ENCODE data around the gene ASCL5.

DNA sequence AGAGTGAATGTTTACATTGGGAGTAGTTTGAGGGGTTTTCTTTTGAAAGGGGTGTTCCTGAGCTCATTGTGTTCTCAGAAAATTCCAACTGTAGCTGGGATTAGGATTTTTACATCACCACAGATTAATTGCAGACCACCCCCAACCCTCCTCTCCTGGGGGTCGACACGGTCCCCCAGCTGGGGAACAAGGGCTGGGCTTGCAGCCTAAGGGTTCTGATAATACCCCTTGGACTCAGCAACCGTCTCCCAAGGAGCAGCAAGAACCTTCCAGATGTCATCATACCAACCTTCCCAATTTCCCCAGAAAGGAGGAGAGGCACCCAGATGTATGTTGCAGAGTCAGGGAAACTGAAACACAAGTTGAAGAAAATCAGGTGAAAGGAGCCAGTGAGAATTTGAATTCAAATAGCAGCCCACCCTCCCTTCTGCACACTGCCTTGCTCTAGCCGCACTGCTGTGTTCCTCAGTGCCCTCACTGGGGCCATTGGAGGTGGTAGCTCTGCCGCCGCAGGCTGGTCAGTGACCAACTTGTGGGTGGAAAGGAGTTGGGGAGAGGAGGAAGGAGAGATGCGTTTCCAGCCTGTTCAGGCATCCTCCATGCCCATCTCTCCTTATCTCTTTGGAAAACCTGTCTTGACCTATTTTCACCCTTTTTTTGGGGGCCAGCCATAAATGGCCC, 49.0 kb upstream of the ASCL5 start:
- TF ChIP-seq, protein P1, sequence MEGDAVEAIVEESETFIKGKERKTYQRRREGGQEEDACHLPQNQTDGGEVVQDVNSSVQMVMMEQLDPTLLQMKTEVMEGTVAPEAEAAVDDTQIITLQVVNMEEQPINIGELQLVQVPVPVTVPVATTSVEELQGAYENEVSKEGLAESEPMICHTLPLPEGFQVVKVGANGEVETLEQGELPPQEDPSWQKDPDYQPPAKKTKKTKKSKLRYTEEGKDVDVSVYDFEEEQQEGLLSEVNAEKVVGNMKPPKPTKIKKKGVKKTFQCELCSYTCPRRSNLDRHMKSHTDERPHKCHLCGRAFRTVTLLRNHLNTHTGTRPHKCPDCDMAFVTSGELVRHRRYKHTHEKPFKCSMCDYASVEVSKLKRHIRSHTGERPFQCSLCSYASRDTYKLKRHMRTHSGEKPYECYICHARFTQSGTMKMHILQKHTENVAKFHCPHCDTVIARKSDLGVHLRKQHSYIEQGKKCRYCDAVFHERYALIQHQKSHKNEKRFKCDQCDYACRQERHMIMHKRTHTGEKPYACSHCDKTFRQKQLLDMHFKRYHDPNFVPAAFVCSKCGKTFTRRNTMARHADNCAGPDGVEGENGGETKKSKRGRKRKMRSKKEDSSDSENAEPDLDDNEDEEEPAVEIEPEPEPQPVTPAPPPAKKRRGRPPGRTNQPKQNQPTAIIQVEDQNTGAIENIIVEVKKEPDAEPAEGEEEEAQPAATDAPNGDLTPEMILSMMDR (optimal IDR thresholded peaks at IDR 0.05 in 1 of 3, IDR thresholded peaks at IDR 0.05 in 1 of 3, conservative IDR thresholded peaks at IDR 0.05 in 1 of 3; ENCODE audit: extremely low read depth in 1 of 3, insufficient read depth in 2 of 3, low read length in 3 of 3): no peak
- no peak for TF ChIP-seq EZH2 (IDR thresholded peaks at IDR 0.05; ENCODE audit: low read length)
